Erythroblast (primary cell): ENCODE measurements around the gene SLC27A2.

ENCODE experiments used
- DNase-seq, 2 experiments: peaks; one replicate each; lab custom pipeline; 2025; lab: John Stamatoyannopoulos, UW
- GATA1 ChIP-seq: IDR thresholded peaks from 2 replicates; pipeline ENCODE4 v1.6.1; 2011; ENCODE audit warnings: low read depth, mild to moderate bottlenecking, control low read depth, low read length, moderate library complexity
- POLR2A ChIP-seq: IDR thresholded peaks from 2 replicates; pipeline ENCODE4 v1.6.1; 2011; ENCODE audit warnings: mild to moderate bottlenecking, low read length

Gene SLC27A2

GRCh38 chr15:50190166-50190570 lies 8.2 kb downstream of the SLC27A2 start:
- DNase-seq = no peak
- TF ChIP-seq POLR2A = no peak
- no peak for TF ChIP-seq GATA1

- TF ChIP-seq POLR2A = no peak
- TF ChIP-seq GATA1 = no peak
- DNase-seq = no peak
These were observed 8.7 kb downstream of the SLC27A2 start for GRCh38 chr15:50190723-50191122.

- TF ChIP-seq POLR2A = no peak
- TF ChIP-seq GATA1 = no peak
- DNase-seq = peak in 1 of 2 experiments; percentile 9
These were observed 10.2 kb downstream of the SLC27A2 start for GRCh38 chr15:50192164-50192563.

DNA sequence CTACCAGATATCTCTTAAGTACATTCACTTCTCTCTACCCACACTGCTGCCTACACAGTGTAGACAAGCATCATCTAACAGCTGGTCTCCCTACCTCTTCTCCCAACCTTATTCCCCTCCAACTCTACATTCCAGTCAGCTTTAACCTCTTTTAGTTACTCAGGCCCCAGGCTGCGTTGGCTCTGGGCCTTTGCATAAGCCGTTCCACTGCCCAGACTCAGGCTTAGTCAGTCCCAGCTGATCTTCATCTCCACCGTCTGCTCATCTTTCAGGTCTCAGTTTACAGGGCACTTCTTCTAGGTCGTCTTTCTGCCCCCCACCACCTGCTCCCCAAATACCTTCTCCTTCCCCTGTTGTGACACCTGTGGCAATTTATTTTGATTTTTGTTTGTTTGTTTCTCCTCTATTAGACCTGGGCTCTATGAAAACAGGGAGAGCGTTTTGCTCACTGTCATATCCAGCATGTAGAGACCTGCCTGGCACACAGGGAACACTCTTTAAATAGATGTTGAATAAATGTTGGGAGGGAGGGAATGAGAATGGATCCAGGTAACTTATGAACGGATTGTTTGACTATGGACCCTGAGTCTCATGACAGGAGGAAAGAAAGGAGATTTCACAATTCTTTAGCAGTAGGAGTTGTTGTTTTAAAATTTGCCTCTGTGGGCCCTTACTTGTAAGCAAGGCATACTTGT lies 11.1 kb downstream of the SLC27A2 start:
- no peak for TF ChIP-seq POLR2A
- no peak for TF ChIP-seq GATA1
- no peak for DNase-seq

DNA sequence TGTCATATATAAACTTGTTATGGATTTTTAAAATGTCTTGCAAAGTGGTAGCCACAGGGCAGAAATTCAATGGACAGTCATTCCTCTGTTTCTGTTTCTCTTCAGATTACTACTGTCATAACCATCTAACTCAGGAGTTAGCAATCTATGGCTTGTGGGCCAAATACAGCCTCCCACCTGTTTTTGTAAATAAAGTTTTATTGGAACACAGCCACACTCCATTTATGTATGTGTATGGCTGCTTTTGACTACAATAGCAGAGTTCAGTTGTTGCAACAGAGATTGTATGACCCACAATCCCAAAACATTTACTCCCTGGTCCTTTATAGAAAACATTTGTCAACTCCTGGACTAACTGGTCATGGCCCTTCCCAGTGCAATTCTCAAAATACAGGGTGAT lies 20.0 kb downstream of the SLC27A2 start:
- TF ChIP-seq POLR2A = no peak
- TF ChIP-seq GATA1 = no peak
- no peak for DNase-seq

DNA sequence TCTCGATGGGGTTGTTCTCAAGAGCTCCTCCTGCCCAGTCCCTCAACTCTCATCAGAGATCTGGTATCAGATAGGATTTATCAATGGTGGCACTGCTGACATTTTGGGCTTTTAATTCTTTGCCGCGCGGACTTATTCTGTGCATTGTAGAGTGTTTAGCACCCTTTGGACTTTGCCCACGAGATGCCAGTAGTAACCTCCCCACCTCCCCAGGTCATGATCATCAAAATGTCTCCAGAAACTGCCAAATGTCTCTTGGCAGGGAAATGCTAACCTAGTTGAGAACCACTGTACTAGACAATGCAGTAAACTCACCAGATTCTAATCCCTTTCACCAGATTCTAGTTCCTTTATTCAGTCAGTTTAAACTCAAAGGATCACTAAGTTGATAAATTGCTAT lies 24.0 kb downstream of the SLC27A2 start:
- no peak for DNase-seq
- no peak for TF ChIP-seq GATA1
- TF ChIP-seq POLR2A = no peak

DNA sequence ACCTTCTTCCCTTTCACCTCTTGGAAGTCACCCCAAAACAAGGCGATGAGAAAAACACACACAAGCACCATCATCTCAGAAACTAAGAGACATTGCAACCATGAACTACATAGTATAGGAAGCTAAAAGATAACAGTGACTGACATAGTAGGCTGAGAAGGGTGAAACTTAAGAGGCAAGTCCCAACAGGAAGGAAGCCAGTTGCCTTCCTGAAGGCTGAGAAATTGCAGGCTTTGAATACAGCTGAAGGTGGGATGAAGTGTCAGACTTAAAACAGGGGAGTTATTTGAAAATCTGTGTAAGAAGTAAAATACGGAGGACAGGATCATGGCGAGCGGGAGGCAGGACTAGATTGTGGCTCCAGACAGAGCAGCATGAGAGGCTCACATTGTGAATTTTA lies 27.8 kb downstream of the SLC27A2 start:
- TF ChIP-seq POLR2A (no peak), GATA1 (no peak)
- DNase-seq = no peak

DNA sequence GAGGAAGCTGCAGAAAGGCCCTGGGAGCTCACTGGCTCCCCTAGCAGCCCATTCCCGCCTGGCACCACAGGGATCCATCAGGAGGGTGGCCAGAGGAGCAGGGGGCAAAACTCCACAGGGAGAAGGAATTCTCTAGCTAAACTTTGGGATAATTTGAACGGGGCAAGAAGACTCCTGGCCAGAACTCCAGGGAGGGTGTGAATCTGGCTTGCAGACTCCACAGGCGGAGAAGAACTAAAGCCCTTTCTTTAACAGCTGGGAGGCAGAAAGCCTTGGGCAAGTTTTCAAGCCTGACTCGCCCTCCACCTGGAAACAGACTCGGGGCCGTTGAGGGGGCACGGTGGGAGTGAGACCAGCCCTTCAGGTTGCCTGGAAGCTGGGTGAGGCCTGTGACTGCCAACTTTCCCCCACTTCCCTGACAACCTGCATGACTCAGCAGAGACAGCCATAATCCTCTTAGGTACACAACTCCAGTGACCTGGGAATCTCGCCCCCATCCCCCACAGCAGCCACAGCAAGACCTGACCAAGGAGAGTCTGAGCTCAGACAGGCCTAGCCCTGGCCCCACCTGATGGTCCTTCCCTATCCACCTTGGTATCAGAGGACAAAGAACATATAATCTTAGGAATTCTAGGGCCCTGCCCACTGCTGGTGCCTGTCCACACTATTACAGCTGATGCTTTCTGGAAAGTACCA lies 28.6 kb downstream of the SLC27A2 start:
- DNase-seq = no peak
- TF ChIP-seq POLR2A = no peak
- TF ChIP-seq GATA1 = no peak

- DNase-seq = no peak
- no peak for TF ChIP-seq POLR2A
- TF ChIP-seq GATA1 = no peak
These were observed 36.3 kb downstream of the SLC27A2 start for GRCh38 chr15:50218291-50218690.

- no peak for DNase-seq
- TF ChIP-seq POLR2A (no peak), GATA1 (no peak)
These were observed 36.7 kb downstream of the SLC27A2 start for GRCh38 chr15:50218691-50219090.

GRCh38 chr15:50219820-50220219 lies 37.8 kb downstream of the SLC27A2 start:
- TF ChIP-seq GATA1 = no peak
- no peak for TF ChIP-seq POLR2A
- DNase-seq = no peak

DNA sequence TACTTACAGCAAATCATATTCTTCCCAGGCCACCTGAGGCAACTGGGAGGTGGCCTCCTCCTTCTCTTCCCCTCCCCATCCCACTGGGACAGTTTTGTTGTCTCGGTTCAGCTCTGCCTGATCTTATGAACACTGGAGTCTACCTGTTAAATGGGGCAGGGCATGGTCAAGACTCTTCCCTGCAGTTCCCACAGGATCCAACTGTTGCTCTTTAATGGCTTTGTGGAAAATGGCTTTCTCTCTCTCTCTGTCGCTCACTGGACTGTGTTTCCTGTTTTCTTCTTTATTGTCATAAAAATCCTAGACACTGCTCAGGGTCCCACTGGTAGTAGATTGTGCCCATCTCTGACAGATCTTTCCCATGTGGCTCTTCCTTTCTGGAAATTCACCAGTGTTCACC lies 40.2 kb downstream of the SLC27A2 start:
- no peak for DNase-seq
- no peak for TF ChIP-seq POLR2A

GRCh38 chr15:50224606-50225005 lies 42.6 kb downstream of the SLC27A2 start:
- TF ChIP-seq GATA1 (no peak), POLR2A (no peak)
- DNase-seq = no peak

- TF ChIP-seq GATA1 = no peak
- DNase-seq = no peak
These were observed 43.1 kb downstream of the SLC27A2 start for GRCh38 chr15:50225057-50225456.

GRCh38 chr15:50225938-50226337 lies 43.9 kb downstream of the SLC27A2 start:
- DNase-seq = no peak
- TF ChIP-seq POLR2A (no peak), GATA1 (no peak)
